OCI-LY1 (cell line): ENCODE measurements around the gene SMAD7.

Source experiments
- H2AFZ ChIP-seq: fragments of 200-600 bp; sonication (generic), shearing (Covaris generic); 2 replicates; pipeline ENCODE4 v1.6.0; 2014; ENCODE audit warnings: antibody characterized with exemption, mild to moderate bottlenecking, low read length
- H3F3A ChIP-seq: fragments of 200-600 bp; sonication (generic), shearing (Covaris generic); 2 replicates; pipeline ENCODE4 v1.6.0; 2014; ENCODE audit warnings: mild to moderate bottlenecking, antibody characterized with exemption, low read length, moderate library complexity; ENCODE audit not compliant: insufficient read depth
- H3K27ac ChIP-seq: fragments of 200-600 bp; sonication (generic); 2 replicates; pipeline ENCODE4 v1.5.1; 2014; ENCODE audit warnings: low read length, mixed run types, mild to moderate bottlenecking, low read depth; ENCODE audit not compliant: poor library complexity, severe bottlenecking
- H3K27me3 ChIP-seq: fragments of 200-600 bp; sonication (generic); 2 replicates; pipeline ENCODE4 v1.6.0; 2014; ENCODE audit warnings: antibody characterized with exemption, mild to moderate bottlenecking, low read length, moderate library complexity; ENCODE audit not compliant: insufficient read depth
- H3K36me3 ChIP-seq: fragments of 200-600 bp; sonication (generic); 2 replicates; pipeline ENCODE4 v1.6.1; 2014; ENCODE audit warnings: mild to moderate bottlenecking, antibody characterized with exemption, low read length, moderate library complexity, mixed read lengths; ENCODE audit not compliant: insufficient read depth
- H3K4me1 ChIP-seq: fragments of 200-600 bp; sonication (generic); 2 replicates; pipeline ENCODE4 v1.5.1; 2014; ENCODE audit warnings: mild to moderate bottlenecking, low read length, moderate library complexity; ENCODE audit not compliant: insufficient read depth, severe bottlenecking
- H3K4me2 ChIP-seq: fragments of 200-600 bp; sonication (generic), shearing (Covaris generic); 2 replicates; pipeline ENCODE4 v1.6.1; 2014; ENCODE audit warnings: low read length
- H3K4me3 ChIP-seq: fragments of 200-600 bp; sonication (generic); 2 replicates; pipeline ENCODE4 v1.5.1; 2014; ENCODE audit warnings: low read length, low read depth, mild to moderate bottlenecking, mixed read lengths; ENCODE audit not compliant: poor library complexity, severe bottlenecking
- H3K79me2 ChIP-seq: fragments of 200-600 bp; shearing (Covaris generic); 2 replicates; pipeline ENCODE4 v1.6.1; 2016; ENCODE audit warnings: mixed run types, low read length, mixed read lengths; ENCODE audit not compliant: insufficient read depth
- H3K9ac ChIP-seq: fragments of 200-600 bp; sonication (generic), shearing (Covaris generic); 2 replicates; pipeline ENCODE4 v1.6.1; 2014; ENCODE audit warnings: mild to moderate bottlenecking, low read length, mixed read lengths
- H3K9me2 ChIP-seq: fragments of 200-600 bp; sonication (generic), shearing (Covaris generic); 2 replicates; pipeline ENCODE4 v1.6.1; 2014; ENCODE audit warnings: low read depth, mild to moderate bottlenecking, low read length, mixed read lengths
- H3K9me3 ChIP-seq: fragments of 200-600 bp; shearing (Covaris generic); 2 replicates; pipeline ENCODE4 v1.6.1; 2014; ENCODE audit warnings: low read length, mixed read lengths
- H4K20me1 ChIP-seq: fragments of 200-600 bp; sonication (generic), shearing (Covaris generic); 2 replicates; pipeline ENCODE4 v1.6.0; 2016; ENCODE audit warnings: mild to moderate bottlenecking, low read length; ENCODE audit not compliant: insufficient read depth
- CTCF ChIP-seq: fragments of 200-600 bp; sonication (generic), shearing (Covaris generic); IDR thresholded peaks from 2 replicates; pipeline ENCODE4 v1.5.1; 2017; ENCODE audit warnings: mild to moderate bottlenecking, antibody characterized with exemption, low read length, moderate library complexity, mixed read lengths
- EZH2 ChIP-seq: fragments of 200-600 bp; sonication (generic), shearing (Covaris generic); IDR thresholded peaks from 2 replicates; pipeline ENCODE4 v1.8.0; 2017; ENCODE audit warnings: borderline replicate concordance, mixed run types, mild to moderate bottlenecking, antibody characterized with exemption, low read length, moderate library complexity, mixed read lengths

The SMAD7 gene

DNA sequence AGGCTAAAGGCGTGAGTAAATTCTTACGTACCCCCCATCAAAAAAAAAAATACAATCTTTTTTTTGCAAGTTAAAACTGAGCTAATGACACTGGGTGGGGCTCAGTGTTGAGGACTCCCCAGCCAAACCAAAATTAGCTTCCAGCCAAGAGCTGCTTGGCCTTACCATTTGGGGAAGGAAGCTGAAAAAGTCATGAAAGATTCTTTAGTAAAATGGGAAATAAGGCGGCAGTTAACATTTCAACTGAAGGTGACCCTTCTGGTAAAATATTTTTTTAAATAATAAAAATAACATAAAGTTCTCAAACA, 16.4 kb downstream of the SMAD7 start:
- H3K9me2 ChIP-seq, result no peaks in the 10 kb centered on the region
- H3K4me1 ChIP-seq, result peaks cover 18% of the 10 kb centered on the region
- no peak overlapping the region for H3K9ac ChIP-seq
- no peaks in the 10 kb centered on the region for H3K9me3 ChIP-seq
- no peaks in the 10 kb centered on the region for H4K20me1 ChIP-seq
- no peak overlapping the region for H3K27ac ChIP-seq
- no peaks in the 10 kb centered on the region for H3K36me3 ChIP-seq
- no peaks in the 10 kb centered on the region for H3K79me2 ChIP-seq
- no peak overlapping the region for H3K4me3 ChIP-seq
- H3F3A ChIP-seq, result no peaks in the 10 kb centered on the region
- TF ChIP-seq CTCF, result no peak
- TF ChIP-seq EZH2, result no peak
- no peak overlapping the region for H3K4me2 ChIP-seq
- H3K27me3 ChIP-seq, result no peaks in the 10 kb centered on the region
- no peak overlapping the region for H2AFZ ChIP-seq

DNA sequence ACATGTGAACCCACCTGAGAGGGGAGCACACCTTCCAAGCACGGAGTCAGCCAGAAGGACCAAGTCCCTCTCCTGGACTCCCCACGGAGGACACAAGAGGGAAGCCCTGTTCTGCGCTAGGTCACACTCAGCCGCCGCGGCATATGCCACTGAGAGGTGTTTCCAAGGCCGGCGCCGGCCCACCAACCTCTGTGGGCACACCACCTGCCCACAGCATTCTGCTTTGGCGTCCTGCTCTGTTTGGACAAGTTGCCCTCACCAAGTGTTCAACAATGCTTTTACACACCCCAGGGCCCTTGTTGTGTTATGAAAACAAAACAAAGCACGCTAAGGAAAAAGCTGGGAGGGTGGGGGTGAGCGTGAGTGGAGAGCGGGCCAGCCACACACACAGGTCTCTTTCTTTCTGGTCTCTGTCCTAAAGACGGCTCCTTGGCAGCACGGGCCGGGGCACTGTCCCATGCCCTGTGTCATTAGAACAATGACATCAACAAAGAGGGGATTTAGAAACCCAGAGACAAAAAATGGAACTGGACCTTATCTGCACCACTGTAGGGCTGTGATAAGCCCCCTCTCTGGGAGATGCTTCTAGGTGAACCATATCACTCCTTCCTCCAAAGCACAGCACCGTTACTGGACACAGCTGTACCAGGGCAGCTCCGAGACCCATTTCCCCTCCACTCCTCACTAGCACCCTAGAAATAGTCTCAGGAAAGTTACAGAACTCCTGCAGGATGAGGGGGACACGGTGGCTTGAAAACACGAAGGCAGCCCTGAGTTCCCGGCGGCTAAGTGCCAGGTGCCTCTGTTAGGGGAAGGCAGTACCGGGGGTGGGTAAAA, 17.0 kb downstream of the SMAD7 start:
- Histone ChIP-seq H3K9me2 (no peaks in the 10 kb centered on the region), H3K9me3 (no peaks in the 10 kb centered on the region), H3K27me3 (no peaks in the 10 kb centered on the region), H3K27ac (no peak overlapping the region), H3F3A (no peaks in the 10 kb centered on the region), H3K4me3 (no peak overlapping the region), H3K9ac (no peak overlapping the region), H3K79me2 (no peaks in the 10 kb centered on the region), H3K36me3 (no peaks in the 10 kb centered on the region), H3K4me1 (peaks cover 23% of the 10 kb centered on the region), H4K20me1 (no peaks in the 10 kb centered on the region), H2AFZ (no peak overlapping the region), H3K4me2 (no peak overlapping the region)
- TF ChIP-seq EZH2, result no peak
- TF ChIP-seq CTCF, result no peak

GRCh38 chr18:48932822-48933510, 17.8 kb downstream of the SMAD7 start:
- Histone ChIP-seq H3K9ac (no peak overlapping the region), H3K27me3 (no peaks in the 10 kb centered on the region), H3K9me2 (no peaks in the 10 kb centered on the region), H2AFZ (no peak overlapping the region), H3K4me2 (no peak overlapping the region), H3K36me3 (no peaks in the 10 kb centered on the region), H3K4me1 (peaks cover 32% of the 10 kb centered on the region), H3K27ac (no peak overlapping the region), H3K4me3 (no peak overlapping the region), H3K9me3 (no peaks in the 10 kb centered on the region), H3K79me2 (no peaks in the 10 kb centered on the region), H4K20me1 (no peaks in the 10 kb centered on the region), H3F3A (no peaks in the 10 kb centered on the region)
- TF ChIP-seq EZH2 (no peak), CTCF (no peak)
